Keratinocyte (primary cell): ENCODE results near the gene RICTOR. TPM values are rescaled to one million over a fixed set of nuclear protein-coding genes. Genes with fewer than 3 reads are reported as not detected.

Source experiments
- DNase-seq: peaks from one replicate; pipeline ENCODE4 v3.0.0-alpha.2; 2011; ENCODE audit warnings: low read depth, missing footprints, low spot score
- FAIRE-seq: peaks from 2 replicates; lab custom pipeline; 2011; peaks lifted over from hg19 to GRCh38; lab: Jason Lieb, UNC
- H2AFZ ChIP-seq: 2 replicates; pipeline ENCODE4 v1.6.0; 2012; ENCODE audit warnings: low read length, control low read depth, inconsistent platforms; ENCODE audit not compliant: control insufficient read depth
- H3K27ac ChIP-seq: 2 replicates; pipeline ENCODE4 v1.5.1; 2011; ENCODE audit warnings: low read length; ENCODE audit not compliant: control insufficient read depth, insufficient read depth
- H3K27me3 ChIP-seq: 3 replicates; pipeline ENCODE4 v1.6.0; 2011; ENCODE audit warnings: low read length; ENCODE audit not compliant: control insufficient read depth, insufficient read depth; ENCODE audit errors: extremely low read depth
- H3K36me3 ChIP-seq, 2 experiments: 2 replicates in 1 of 2; 3 replicates in 1 of 2; pipeline ENCODE4 v1.5.1; 2011; ENCODE audit warnings: low read length in 2 of 2, mild to moderate bottlenecking in 1 of 2; ENCODE audit not compliant: control insufficient read depth in 2 of 2, insufficient read depth in 2 of 2; ENCODE audit errors: extremely low read depth in 1 of 2
- H3K4me1 ChIP-seq: 3 replicates; pipeline ENCODE4 v1.5.1; 2011; ENCODE audit warnings: low read length; ENCODE audit not compliant: control insufficient read depth, insufficient read depth; ENCODE audit errors: extremely low read depth
- H3K4me2 ChIP-seq: 3 replicates; pipeline ENCODE4 v1.6.0; 2011; ENCODE audit warnings: low read depth, low read length; ENCODE audit not compliant: control insufficient read depth, insufficient read depth; ENCODE audit errors: extremely low read depth
- H3K4me3 ChIP-seq, 3 experiments: fragments of 200-600 bp in 1 of 3; sonication (generic) in 1 of 3; 2 replicates in 2 of 3; 3 replicates in 1 of 3; pipeline ENCODE4 v1.5.1; 2011 to 2016; ENCODE audit warnings: low read length in 3 of 3, mild to moderate bottlenecking in 3 of 3, control low read depth in 2 of 3, inconsistent platforms in 1 of 3, low read depth in 1 of 3, mixed read lengths in 1 of 3, mixed run types in 1 of 3, moderate library complexity in 1 of 3; ENCODE audit not compliant: control insufficient read depth in 2 of 3, insufficient read depth in 2 of 3; ENCODE audit errors: extremely low read depth in 1 of 3
- H3K79me2 ChIP-seq: 2 replicates; pipeline ENCODE4 v1.6.0; 2012; ENCODE audit warnings: low read length; ENCODE audit not compliant: control insufficient read depth, insufficient read depth
- H3K9ac ChIP-seq: 3 replicates; pipeline ENCODE4 v1.6.0; 2011; ENCODE audit warnings: low read length; ENCODE audit not compliant: control insufficient read depth, insufficient read depth; ENCODE audit errors: extremely low read depth
- H3K9me1 ChIP-seq: 3 replicates; pipeline ENCODE4 v1.6.0; 2011; ENCODE audit warnings: low read length; ENCODE audit not compliant: control insufficient read depth, insufficient read depth; ENCODE audit errors: extremely low read depth
- H3K9me3 ChIP-seq: 2 replicates; pipeline ENCODE4 v1.5.1; 2012; ENCODE audit warnings: low read depth, low read length; ENCODE audit not compliant: control insufficient read depth
- H4K20me1 ChIP-seq: 3 replicates; pipeline ENCODE4 v1.6.0; 2011; ENCODE audit warnings: low read length; ENCODE audit not compliant: control insufficient read depth, insufficient read depth; ENCODE audit errors: extremely low read depth
- EZH2 ChIP-seq: IDR thresholded peaks from one replicate; pipeline ENCODE4 v1.6.1; 2012; ENCODE audit warnings: inconsistent platforms, mild to moderate bottlenecking, low read length, moderate library complexity
- dilution Hi-C: fragments of 300-500 bp; cut with MboI; formaldehyde crosslinking; loops from one replicate; pipeline ENCODE4 v1.7.0; 2020; ENCODE audit warnings: low sequenced_read_pairs; ENCODE audit not compliant: extremely low pct_ligation_motif_present
- polyA plus RNA-seq, 5 experiments: library from polyadenylated mRNA; depleted of rRNA in 3 of 5; stranded (reverse) in 3 of 5; stranded (forward) in 1 of 5; unstranded in 1 of 5; fragments of >200 nt; gene quantifications; 1 replicate in 1 of 5; 2 replicates in 3 of 5; 3 replicates in 1 of 5; pipeline versions ENCODE4 v1.2.1 to v1.2.3, GENCODE V29; 2011 to 2012; ENCODE audit warnings: missing spikeins in 2 of 5, low read depth in 1 of 5, low replicate concordance in 1 of 5
- TF ChIP-seq, protein P1 (sequence below), 3 experiments: IDR thresholded peaks in 1 of 3; conservative IDR thresholded peaks in 1 of 3; optimal IDR thresholded peaks in 1 of 3; 2 replicates in 2 of 3; 3 replicates in 1 of 3; pipeline versions ENCODE3 to v1.5.1; 2011; ENCODE audit warnings: low read length in 3 of 3, mild to moderate bottlenecking in 3 of 3, moderate library complexity in 2 of 3, control low read depth in 1 of 3, inconsistent platforms in 1 of 3; ENCODE audit not compliant: insufficient read depth in 2 of 3; ENCODE audit errors: extremely low read depth in 1 of 3

Gene RICTOR
- polyA plus RNA-seq, 1 donor (not counting 4 experiments of a cell fraction or from before 2014, with no cell fraction given) = 11.5 TPM

DNA sequence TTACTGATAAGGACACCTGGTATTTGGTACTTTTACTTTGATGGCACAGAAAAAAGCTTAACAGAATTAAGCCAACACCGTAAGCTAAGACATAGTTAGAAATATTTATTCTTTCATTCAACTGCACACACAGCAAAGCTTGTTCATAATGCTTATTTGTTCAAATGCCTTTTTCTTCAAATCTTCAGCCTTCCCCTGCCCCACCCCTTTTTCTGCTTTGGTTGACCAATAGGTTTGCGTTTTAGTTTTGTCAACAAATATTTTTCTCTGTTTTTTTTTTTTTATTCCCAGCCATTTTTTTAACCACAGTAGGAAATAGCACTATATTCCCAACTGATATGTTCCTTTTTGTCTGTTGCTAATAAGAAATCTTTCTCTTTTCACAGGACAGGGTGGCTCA lies 4.9 kb upstream of the RICTOR start:
- H3K9me1 ChIP-seq = no peaks in the 10 kb centered on the region
- H3K79me2 ChIP-seq = peaks cover 5% of the 10 kb centered on the region
- no peak overlapping the region for H2AFZ ChIP-seq
- no peak overlapping the region for H3K4me3 ChIP-seq
- peaks cover 15% of the 10 kb centered on the region for H3K4me1 ChIP-seq
- no peaks in the 10 kb centered on the region for H3K27me3 ChIP-seq
- DNase-seq = no peak
- TF ChIP-seq, protein P1, sequence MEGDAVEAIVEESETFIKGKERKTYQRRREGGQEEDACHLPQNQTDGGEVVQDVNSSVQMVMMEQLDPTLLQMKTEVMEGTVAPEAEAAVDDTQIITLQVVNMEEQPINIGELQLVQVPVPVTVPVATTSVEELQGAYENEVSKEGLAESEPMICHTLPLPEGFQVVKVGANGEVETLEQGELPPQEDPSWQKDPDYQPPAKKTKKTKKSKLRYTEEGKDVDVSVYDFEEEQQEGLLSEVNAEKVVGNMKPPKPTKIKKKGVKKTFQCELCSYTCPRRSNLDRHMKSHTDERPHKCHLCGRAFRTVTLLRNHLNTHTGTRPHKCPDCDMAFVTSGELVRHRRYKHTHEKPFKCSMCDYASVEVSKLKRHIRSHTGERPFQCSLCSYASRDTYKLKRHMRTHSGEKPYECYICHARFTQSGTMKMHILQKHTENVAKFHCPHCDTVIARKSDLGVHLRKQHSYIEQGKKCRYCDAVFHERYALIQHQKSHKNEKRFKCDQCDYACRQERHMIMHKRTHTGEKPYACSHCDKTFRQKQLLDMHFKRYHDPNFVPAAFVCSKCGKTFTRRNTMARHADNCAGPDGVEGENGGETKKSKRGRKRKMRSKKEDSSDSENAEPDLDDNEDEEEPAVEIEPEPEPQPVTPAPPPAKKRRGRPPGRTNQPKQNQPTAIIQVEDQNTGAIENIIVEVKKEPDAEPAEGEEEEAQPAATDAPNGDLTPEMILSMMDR (optimal IDR thresholded peaks at IDR 0.05 in 1 of 3, IDR thresholded peaks at IDR 0.05 in 1 of 3, conservative IDR thresholded peaks at IDR 0.05 in 1 of 3; ENCODE audit: extremely low read depth in 1 of 3, insufficient read depth in 2 of 3, low read length in 3 of 3) = no peak
- TF ChIP-seq EZH2 = no peak
- no peak overlapping the region for H3K27ac ChIP-seq
- no peaks in the 10 kb centered on the region for H3K9me3 ChIP-seq
- no peaks in the 10 kb centered on the region for H4K20me1 ChIP-seq
- no peaks in the 10 kb centered on the region for H3K36me3 ChIP-seq
- no peak overlapping the region for H3K4me2 ChIP-seq
- no peak for FAIRE-seq
- dilution Hi-C loops = no loop called here
- H3K9ac ChIP-seq = no peak overlapping the region

GRCh38 chr5:39076757-39077728 lies 2.8 kb upstream of the RICTOR start:
- H3K4me1 ChIP-seq = peaks cover 18% of the 10 kb centered on the region
- H3K27ac ChIP-seq = peak overlapping the region; percentile 68

More at GRCh38 chr5:39076757-39077728, 2.8 kb upstream of the RICTOR start:
- Histone ChIP-seq H3K9me3 (no peaks in the 10 kb centered on the region), H3K27me3 (no peaks in the 10 kb centered on the region), H2AFZ (peak overlapping the region; percentile 61), H4K20me1 (no peaks in the 10 kb centered on the region), H3K4me2 (peak overlapping the region; percentile 71), H3K79me2 (peaks cover 23% of the 10 kb centered on the region), H3K4me3 (peak overlapping the region in 2 of 3 experiments; percentile 30 to 43), H3K9me1 (no peaks in the 10 kb centered on the region), H3K36me3 (no peaks in the 10 kb centered on the region), H3K9ac (peak overlapping the region; percentile 38)
- TF ChIP-seq, protein P1 (optimal IDR thresholded peaks at IDR 0.05 in 1 of 3, IDR thresholded peaks at IDR 0.05 in 1 of 3, conservative IDR thresholded peaks at IDR 0.05 in 1 of 3; ENCODE audit: extremely low read depth in 1 of 3, insufficient read depth in 2 of 3, low read length in 3 of 3) = no peak
- TF ChIP-seq EZH2 = no peak
- dilution Hi-C loops = no loop called here
- FAIRE-seq = peak; percentile 9
- no peak for DNase-seq
